Natural killer cell (primary cell): ENCODE measurements around the gene SPATA16. TPM values are rescaled to one million over a fixed set of nuclear protein-coding genes. Genes with fewer than 3 reads are reported as not detected.

Experiments used
- ATAC-seq, 3 donors: fragments of 150-1000 bp in 2 of 3; fragments of 200-7000 bp in 1 of 3; cut with Tn5 transposase; 1 replicate in 1 of 3; 2 replicates in 2 of 3; pipeline ENCODE4 v1.10.0; 2021; ENCODE audit warnings: mild to moderate bottlenecking in 2 of 3, moderate library complexity in 2 of 3
- DNase-seq, 2 donors: peaks; one replicate each; pipeline versions ENCODE4 v3.0.0 to v3.0.0-alpha.2; 2013 to 2021; ENCODE audit warnings: mixed read lengths in 1 of 2
- H3K27ac ChIP-seq: one replicate; pipeline ENCODE4 v1.5.1; 2013; ENCODE audit warnings: mild to moderate bottlenecking, low read length
- H3K27me3 ChIP-seq: one replicate; pipeline ENCODE4 v1.6.1; 2013; ENCODE audit warnings: low read length; ENCODE audit not compliant: control insufficient read depth, insufficient read depth
- H3K36me3 ChIP-seq: one replicate; pipeline ENCODE4 v1.6.1; 2013; ENCODE audit warnings: low read length; ENCODE audit not compliant: control insufficient read depth, insufficient read depth
- H3K4me1 ChIP-seq: one replicate; pipeline ENCODE4 v1.6.1; 2013; ENCODE audit warnings: low read length; ENCODE audit not compliant: control insufficient read depth, insufficient read depth
- H3K4me3 ChIP-seq: one replicate; pipeline ENCODE4 v1.5.1; 2013; ENCODE audit warnings: low read length
- H3K9me3 ChIP-seq: one replicate; pipeline ENCODE4 v1.6.1; 2013; ENCODE audit warnings: low read length; ENCODE audit not compliant: control insufficient read depth, insufficient read depth
- H3K27ac Mint-ChIP-seq, 2 donors: one replicate each; pipeline ENCODE4 v1.8.0; 2022; ENCODE audit warnings: mild to moderate bottlenecking in 2 of 2, mixed read lengths in 2 of 2, moderate library complexity in 1 of 2
- H3K27me3 Mint-ChIP-seq, 2 donors: one replicate each; pipeline ENCODE4 v1.8.0; 2022; ENCODE audit warnings: low read depth in 2 of 2, mixed read lengths in 2 of 2
- H3K36me3 Mint-ChIP-seq: one replicate; pipeline ENCODE4 v1.8.0; 2022; ENCODE audit warnings: mixed read lengths
- H3K4me1 Mint-ChIP-seq, 2 donors: one replicate each; pipeline ENCODE4 v1.8.0; 2022; ENCODE audit warnings: mixed read lengths in 2 of 2
- H3K4me3 Mint-ChIP-seq: one replicate; pipeline ENCODE4 v1.8.0; 2022; ENCODE audit warnings: mild to moderate bottlenecking, moderate library complexity, mixed read lengths
- H3K9me3 Mint-ChIP-seq, 2 donors: one replicate each; pipeline ENCODE4 v1.8.0; 2022; ENCODE audit warnings: mixed read lengths in 2 of 2
- WGBS: methylation state at CpG from one replicate; pipeline ENCODE4 v1.1.7; 2013; ENCODE audit warnings: missing lambda C conversion rate; ENCODE audit not compliant: insufficient coverage; 5-methylcytosine and 5-hydroxymethylcytosine counted together
- intact Hi-C: fragments of 100-400 bp; cut with micrococcal nuclease; formaldehyde crosslinking; loops from one replicate; pipeline ENCODE4 v1.14.2; 2022
- total RNA-seq, 4 donors: library from RNA; stranded (reverse); fragments of 120-200 nt in 1 of 4; gene quantifications; one replicate each; pipeline versions ENCODE4 v1.2.3 to v1.2.4, GENCODE V29; 2013 to 2022
- TF ChIP-seq, protein P1 (sequence below): fragments of 200-600 bp; IDR thresholded peaks from one replicate; pipeline ENCODE4 v1.8.0; 2022; ENCODE audit warnings: antibody characterized with exemption

The SPATA16 gene
- total RNA-seq, 3 donors from 2014 or later (not counting 1 experiment from before 2014, with no cell fraction given), result not detected

DNA sequence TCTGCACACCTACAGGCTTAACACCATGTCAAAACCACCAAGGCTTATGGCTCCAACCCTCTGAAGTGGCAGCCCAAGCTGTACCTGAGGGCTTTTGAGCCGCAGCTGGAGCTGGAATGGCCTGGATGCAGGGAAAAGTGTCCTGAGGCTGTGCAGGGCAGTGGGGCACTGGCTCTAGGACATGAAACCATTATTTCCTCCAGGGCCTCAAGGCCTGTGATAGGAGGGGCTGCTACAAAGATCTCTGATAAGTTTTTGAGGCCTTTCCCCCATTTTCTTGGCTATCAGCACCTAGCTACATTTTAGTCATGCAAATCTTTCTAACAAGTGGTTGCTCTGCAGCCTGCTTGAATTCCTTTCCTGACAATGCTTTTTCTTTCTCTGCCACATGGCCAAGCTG is 37.6 kb downstream of the SPATA16 start:
- intact Hi-C loops, result no loop called here
- no peaks in the 10 kb centered on the region for H3K36me3 Mint-ChIP-seq
- Histone ChIP-seq H3K27me3 (no peaks in the 10 kb centered on the region), H3K27ac (no peak overlapping the region), H3K9me3 (peaks cover 6% of the 10 kb centered on the region), H3K4me1 (no peaks in the 10 kb centered on the region), H3K4me3 (no peak overlapping the region), H3K36me3 (no peaks in the 10 kb centered on the region)
- no peak overlapping the region for H3K4me3 Mint-ChIP-seq
- TF ChIP-seq, protein P1, sequence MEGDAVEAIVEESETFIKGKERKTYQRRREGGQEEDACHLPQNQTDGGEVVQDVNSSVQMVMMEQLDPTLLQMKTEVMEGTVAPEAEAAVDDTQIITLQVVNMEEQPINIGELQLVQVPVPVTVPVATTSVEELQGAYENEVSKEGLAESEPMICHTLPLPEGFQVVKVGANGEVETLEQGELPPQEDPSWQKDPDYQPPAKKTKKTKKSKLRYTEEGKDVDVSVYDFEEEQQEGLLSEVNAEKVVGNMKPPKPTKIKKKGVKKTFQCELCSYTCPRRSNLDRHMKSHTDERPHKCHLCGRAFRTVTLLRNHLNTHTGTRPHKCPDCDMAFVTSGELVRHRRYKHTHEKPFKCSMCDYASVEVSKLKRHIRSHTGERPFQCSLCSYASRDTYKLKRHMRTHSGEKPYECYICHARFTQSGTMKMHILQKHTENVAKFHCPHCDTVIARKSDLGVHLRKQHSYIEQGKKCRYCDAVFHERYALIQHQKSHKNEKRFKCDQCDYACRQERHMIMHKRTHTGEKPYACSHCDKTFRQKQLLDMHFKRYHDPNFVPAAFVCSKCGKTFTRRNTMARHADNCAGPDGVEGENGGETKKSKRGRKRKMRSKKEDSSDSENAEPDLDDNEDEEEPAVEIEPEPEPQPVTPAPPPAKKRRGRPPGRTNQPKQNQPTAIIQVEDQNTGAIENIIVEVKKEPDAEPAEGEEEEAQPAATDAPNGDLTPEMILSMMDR, result no peak
- 77% methylated on average over 1 of the region's 1 CpG for WGBS
- no peaks in the 10 kb centered on the region for H3K4me1 Mint-ChIP-seq
- H3K27ac Mint-ChIP-seq, result no peak overlapping the region
- no peak for DNase-seq
- no peaks in the 10 kb centered on the region for H3K27me3 Mint-ChIP-seq
- ATAC-seq, result no peak
- H3K9me3 Mint-ChIP-seq, result peaks cover 10 to 14% of the 10 kb centered on the region in 2 donors

DNA sequence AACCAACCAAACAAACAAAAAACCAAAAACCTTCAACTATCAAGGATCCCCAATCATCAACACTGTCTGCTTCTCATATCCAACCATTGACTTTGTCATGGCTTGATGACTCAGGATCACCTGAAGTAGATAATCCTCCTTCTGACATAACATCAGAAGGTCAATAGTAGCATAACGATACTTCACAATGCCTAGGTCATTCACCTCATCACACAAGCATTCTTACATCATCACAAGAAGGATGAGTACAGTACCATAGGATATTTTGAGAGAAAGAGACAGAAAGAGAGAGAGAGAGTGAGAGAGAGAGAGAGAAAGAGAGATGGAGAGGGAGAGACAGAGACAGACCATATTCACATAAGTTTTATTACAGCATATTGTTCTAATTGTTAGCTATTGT is 42.1 kb downstream of the SPATA16 start:
- ATAC-seq, result no peak
- H3K4me3 ChIP-seq, result no peak overlapping the region
- H3K27me3 ChIP-seq, result no peaks in the 10 kb centered on the region
- peaks cover 6% of the 10 kb centered on the region for H3K9me3 ChIP-seq
- no peaks in the 10 kb centered on the region for H3K36me3 ChIP-seq
- WGBS, result no CpG with 5 or more reads among the region's 1 CpG
- no peaks in the 10 kb centered on the region for H3K4me1 ChIP-seq
- H3K27ac Mint-ChIP-seq, result no peak overlapping the region
- H3K4me1 Mint-ChIP-seq, result no peaks in the 10 kb centered on the region
- peaks cover 6 to 11% of the 10 kb centered on the region in 2 donors for H3K9me3 Mint-ChIP-seq
- no peaks in the 10 kb centered on the region for H3K27me3 Mint-ChIP-seq
- no peak overlapping the region for H3K27ac ChIP-seq
- H3K4me3 Mint-ChIP-seq, result no peak overlapping the region
- intact Hi-C loops, result no loop called here
- no peak for DNase-seq
- no peaks in the 10 kb centered on the region for H3K36me3 Mint-ChIP-seq
- TF ChIP-seq, protein P1, result no peak

DNA sequence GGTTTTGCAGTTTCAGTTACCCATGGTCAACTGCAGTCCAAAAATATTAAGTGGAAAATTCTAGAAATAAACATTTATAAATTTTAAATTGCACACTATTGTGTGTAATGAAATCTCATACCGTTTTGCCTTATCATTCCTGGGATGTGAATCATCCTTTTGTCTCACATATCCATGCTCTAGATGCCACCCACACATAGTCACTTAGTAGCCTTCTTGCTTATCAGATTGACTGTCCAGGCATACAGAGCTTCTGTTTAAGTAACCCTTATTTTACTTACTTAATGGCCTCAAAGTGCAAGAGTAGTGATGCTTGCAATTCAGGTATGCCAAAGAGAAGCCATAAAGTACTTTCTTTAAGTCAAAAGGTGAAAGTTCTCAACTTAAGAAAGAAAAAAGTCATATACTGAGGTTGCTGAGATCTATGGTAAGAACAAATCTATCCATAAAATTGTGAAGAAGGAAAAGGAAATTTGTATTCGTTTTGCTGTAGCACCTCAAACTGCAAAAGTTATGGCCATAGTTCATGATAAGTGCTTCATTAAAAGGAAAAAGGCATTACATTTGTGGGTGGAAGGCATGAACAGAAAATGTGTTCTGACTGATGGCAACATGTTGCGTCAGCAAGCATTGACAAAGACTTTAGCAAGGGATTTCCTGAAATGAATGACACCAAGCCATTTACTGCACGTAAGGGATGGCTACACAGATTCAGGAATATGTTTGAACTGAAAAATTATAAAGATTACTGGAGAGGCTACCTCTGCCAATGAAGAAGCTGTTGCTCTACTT is 43.8 kb downstream of the SPATA16 start:
- Histone ChIP-seq H3K4me3 (no peak overlapping the region), H3K4me1 (no peaks in the 10 kb centered on the region), H3K9me3 (no peaks in the 10 kb centered on the region), H3K27ac (no peak overlapping the region), H3K36me3 (no peaks in the 10 kb centered on the region), H3K27me3 (no peaks in the 10 kb centered on the region)
- H3K4me1 Mint-ChIP-seq, result no peaks in the 10 kb centered on the region
- intact Hi-C loops, result no loop called here
- WGBS, result 80% methylated on average over 4 of the region's 4 CpGs
- no peak overlapping the region for H3K27ac Mint-ChIP-seq
- no peaks in the 10 kb centered on the region for H3K36me3 Mint-ChIP-seq
- TF ChIP-seq, protein P1, result no peak
- no peak for ATAC-seq
- no peak overlapping the region for H3K4me3 Mint-ChIP-seq
- H3K9me3 Mint-ChIP-seq, result peaks cover 6 to 11% of the 10 kb centered on the region in 2 donors
- no peaks in the 10 kb centered on the region for H3K27me3 Mint-ChIP-seq
- no peak for DNase-seq

DNA sequence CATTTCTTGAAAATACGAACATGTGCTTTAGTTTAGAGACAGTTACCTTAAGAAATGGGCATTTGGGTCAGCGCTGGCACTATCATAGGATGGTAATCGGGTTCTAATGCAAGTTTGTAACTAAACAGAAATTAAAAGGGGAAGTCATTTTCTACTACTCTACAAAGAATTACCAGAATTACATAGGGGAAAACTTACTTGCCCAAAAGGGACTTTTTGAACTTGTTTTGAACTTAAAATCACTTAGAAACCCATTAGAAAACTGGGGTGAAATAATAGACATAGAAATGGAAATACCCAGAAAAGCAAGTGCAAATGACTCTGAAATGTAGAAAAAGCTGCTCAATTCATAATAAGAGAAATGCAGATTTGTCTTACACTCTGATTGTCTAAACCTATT is 44.9 kb downstream of the SPATA16 start:
- no peaks in the 10 kb centered on the region for H3K9me3 ChIP-seq
- Mint-ChIP-seq H3K4me1 (no peaks in the 10 kb centered on the region), H3K27me3 (no peaks in the 10 kb centered on the region), H3K36me3 (no peaks in the 10 kb centered on the region), H3K4me3 (no peak overlapping the region), H3K9me3 (peaks cover 2 to 5% of the 10 kb centered on the region in 2 donors), H3K27ac (no peak overlapping the region)
- no peak overlapping the region for H3K4me3 ChIP-seq
- H3K4me1 ChIP-seq, result no peaks in the 10 kb centered on the region
- ATAC-seq, result no peak
- no peaks in the 10 kb centered on the region for H3K36me3 ChIP-seq
- no peak overlapping the region for H3K27ac ChIP-seq
- intact Hi-C loops, result no loop called here
- DNase-seq, result no peak
- WGBS, result 92% methylated on average over 2 of the region's 3 CpGs
- no peaks in the 10 kb centered on the region for H3K27me3 ChIP-seq
- TF ChIP-seq, protein P1, result no peak
